Measurements from ENCODE around the gene RSPH1.

Gene RSPH1

DNA sequence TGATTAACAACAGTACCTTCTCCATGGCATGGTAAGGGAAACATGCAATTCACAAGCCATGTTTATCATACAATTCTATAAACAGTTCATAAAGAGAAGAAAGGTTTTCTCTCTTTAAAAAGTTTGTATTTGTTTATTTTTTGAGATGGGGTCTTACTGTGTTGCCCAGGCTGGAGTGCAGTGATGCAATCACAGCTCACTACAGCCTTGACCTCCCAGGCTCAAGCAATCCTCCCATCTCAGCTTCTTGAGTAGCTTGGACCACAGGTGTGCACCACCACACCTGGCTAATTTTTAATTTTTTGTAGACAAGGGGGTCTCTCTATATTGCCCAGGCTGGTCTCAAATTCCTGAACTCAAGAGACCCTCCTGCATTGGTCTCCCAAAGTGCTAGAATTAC lies 45.6 kb upstream of the RSPH1 start:
- no peak for DNase-seq (ENCODE audit: low spot score)
- H3K4me3 ChIP-seq: no peak overlapping the region
- TF ChIP-seq, protein P1, sequence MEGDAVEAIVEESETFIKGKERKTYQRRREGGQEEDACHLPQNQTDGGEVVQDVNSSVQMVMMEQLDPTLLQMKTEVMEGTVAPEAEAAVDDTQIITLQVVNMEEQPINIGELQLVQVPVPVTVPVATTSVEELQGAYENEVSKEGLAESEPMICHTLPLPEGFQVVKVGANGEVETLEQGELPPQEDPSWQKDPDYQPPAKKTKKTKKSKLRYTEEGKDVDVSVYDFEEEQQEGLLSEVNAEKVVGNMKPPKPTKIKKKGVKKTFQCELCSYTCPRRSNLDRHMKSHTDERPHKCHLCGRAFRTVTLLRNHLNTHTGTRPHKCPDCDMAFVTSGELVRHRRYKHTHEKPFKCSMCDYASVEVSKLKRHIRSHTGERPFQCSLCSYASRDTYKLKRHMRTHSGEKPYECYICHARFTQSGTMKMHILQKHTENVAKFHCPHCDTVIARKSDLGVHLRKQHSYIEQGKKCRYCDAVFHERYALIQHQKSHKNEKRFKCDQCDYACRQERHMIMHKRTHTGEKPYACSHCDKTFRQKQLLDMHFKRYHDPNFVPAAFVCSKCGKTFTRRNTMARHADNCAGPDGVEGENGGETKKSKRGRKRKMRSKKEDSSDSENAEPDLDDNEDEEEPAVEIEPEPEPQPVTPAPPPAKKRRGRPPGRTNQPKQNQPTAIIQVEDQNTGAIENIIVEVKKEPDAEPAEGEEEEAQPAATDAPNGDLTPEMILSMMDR (IDR thresholded peaks at IDR 0.05): no peak
- H3K27ac ChIP-seq: no peak overlapping the region

DNA sequence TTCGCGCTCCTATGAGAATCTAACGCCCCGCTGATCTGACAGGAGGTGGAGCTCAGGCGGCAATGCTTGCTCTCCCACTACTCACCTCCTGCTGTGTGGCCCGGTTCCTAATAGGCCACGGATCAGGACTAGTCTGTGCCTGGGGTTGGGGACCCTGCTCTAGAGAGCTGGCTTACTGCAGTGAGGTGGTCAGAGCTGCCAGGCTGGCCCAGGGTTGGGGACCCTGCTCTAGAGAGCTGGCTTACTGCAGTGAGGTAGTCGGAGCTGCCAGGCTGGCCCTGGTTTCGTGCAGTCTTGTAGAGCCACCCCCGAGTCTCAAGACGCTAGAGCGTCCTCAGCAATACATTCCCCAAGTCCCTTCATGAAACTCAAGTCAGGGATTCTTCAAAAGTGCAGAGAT lies 45.1 kb upstream of the RSPH1 start:
- no peak for DNase-seq (ENCODE audit: low spot score)
- H3K4me3 ChIP-seq: no peak overlapping the region
- TF ChIP-seq, protein P1 (IDR thresholded peaks at IDR 0.05): no peak
- no peak overlapping the region for H3K27ac ChIP-seq

DNA sequence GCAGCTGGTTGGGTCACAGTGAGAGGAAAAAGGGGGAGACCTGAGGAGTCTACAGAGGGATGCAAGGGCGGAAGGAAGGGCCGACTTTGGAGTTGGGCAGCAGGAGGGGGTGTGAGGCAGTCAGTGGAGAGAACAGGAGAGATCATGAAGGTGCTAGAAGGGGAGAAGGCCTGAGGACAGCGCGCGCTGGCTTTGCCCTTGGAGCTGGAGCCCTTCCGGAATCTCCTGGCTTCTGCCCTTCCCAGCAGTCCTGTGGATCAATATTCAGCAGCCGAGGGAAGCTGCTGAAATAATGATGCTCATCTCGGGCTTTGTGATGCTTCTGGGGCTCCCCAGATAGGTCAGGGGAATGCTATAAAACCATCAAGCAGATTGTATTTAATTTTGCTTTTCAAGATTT lies 44.4 kb upstream of the RSPH1 start:
- H3K27ac ChIP-seq: no peak overlapping the region
- DNase-seq (ENCODE audit: low spot score): no peak
- TF ChIP-seq, protein P1 (IDR thresholded peaks at IDR 0.05): no peak
- H3K4me3 ChIP-seq: no peak overlapping the region

DNA sequence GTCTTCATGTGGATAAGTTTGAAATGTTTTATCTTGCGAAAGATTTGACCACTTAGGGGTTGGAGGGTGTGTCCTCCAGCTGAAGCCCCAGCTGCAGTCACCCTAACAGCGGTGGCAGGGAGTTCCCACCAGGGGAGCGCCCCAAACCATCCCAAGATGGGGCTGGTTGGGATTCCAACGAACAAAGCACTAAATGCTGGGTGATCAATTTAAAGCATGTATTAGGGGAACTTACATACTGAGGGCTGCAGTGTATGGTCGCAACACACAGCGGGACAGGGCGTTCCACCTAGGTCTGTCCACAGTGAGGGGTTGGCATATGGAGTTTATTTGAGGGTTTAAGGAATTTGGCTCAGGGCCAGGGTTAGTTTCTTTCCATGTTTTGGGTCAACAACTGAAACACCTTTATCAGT lies 43.9 kb upstream of the RSPH1 start:
- Histone ChIP-seq H3K27ac (no peak overlapping the region), H3K4me3 (no peak overlapping the region)
- no peak for DNase-seq (ENCODE audit: low spot score)
- TF ChIP-seq, protein P1 (IDR thresholded peaks at IDR 0.05): no peak

DNA sequence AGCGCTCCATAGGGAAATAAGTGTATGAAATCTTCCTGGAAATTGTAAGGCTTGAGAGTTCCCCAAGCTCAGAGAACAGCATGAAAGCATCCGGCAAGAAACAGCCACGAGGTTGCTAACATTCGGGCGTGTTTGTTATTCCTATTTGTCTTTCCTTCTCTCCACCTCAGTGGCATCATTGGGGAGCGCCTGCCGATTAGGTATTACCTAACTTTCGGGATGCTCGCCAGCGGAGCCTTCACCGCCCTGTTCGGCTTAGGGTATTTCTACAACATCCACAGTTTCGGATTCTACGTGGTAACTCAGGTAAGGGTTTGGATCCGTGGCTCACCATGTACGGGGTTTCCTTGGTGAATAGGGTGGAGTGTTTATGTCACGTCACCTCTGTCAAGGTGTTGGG lies 43.3 kb upstream of the RSPH1 start:
- Histone ChIP-seq H3K27ac (no peak overlapping the region), H3K4me3 (no peak overlapping the region)
- TF ChIP-seq, protein P1 (IDR thresholded peaks at IDR 0.05): no peak
- DNase-seq (ENCODE audit: low spot score): no peak

DNA sequence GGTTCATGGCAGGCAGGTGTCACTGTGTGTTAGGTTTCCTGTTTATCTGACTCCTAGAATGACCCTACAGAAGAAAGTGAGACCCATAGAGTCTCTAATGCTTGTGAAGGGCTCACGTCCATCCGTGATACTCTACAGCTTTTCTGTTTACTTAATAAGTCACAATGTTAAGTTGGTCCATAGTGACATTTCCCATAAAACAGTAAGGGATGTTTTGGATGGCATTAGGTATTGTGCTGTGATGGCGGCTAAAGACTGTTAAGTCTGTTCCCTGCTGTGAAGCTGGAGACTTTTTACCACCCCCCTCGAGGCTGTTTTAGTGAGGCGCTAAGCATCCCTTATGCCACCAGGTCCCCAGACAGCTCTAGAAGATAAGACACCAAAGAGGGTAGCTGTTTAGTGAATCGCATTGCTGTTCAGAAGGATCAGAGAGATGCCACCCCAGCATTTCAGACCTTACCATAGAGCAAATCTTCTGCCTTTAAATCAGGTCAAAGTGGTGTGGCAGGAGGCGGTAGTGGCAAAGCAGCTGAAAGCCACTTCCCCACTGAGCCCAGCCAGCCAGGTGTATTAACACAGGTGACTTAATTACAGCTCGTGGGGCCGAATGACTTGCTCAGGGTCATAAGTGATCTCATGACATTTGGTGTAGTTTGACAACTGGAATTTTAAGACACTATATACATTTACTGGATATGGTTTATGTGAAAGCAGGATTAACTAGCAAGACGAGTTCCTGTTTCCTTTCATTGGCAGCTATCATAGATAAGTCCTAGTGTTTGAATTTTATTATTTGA lies 42.7 kb upstream of the RSPH1 start:
- no peak overlapping the region for H3K4me3 ChIP-seq
- no peak overlapping the region for H3K27ac ChIP-seq
- TF ChIP-seq, protein P1 (IDR thresholded peaks at IDR 0.05): no peak
- no peak for DNase-seq (ENCODE audit: low spot score)

DNA sequence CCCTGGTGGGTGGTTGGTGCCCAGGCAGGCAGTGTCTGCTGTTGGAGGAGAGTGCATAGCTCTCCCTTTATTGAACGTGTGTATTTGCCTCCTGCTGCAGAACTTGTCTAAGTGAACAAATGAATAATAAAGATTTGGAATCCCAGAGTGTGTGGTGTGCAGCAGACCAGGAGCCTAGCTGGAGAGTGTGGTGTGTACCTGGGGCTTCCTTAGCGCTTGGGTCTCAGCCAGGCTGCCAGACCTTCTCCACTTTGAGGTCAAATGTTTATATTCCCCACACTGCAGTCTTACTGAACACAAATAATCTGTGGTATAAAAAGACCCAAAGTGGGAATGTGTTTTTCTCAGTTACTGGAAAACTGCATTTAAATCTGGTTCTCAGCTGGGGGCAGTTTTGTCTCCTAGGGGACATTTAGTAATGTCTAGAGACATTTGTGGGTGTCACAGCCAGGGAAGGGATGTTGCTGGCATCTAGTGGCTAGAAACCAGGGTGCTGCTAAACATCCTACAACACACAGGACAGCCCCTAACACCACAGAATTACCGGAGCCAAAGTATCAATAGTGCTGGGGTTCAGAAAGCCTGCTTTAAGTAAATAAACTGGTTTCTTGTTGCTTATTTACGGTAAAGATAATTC lies 41.2 kb upstream of the RSPH1 start:
- DNase-seq (ENCODE audit: low spot score): no peak
- H3K4me3 ChIP-seq: no peak overlapping the region
- no peak overlapping the region for H3K27ac ChIP-seq
- TF ChIP-seq, protein P1 (IDR thresholded peaks at IDR 0.05): no peak
